Progenitor cell of endocrine pancreas (in vitro differentiated cells): Measurements from ENCODE around the gene OR11H7. TPM values are rescaled to one million over a fixed set of nuclear protein-coding genes. Genes with fewer than 3 reads are reported as not detected.

Experiments
- DNase-seq: peaks from one replicate; pipeline ENCODE4 v3.0.0; 2021; ENCODE audit warnings: low spot score; ENCODE audit not compliant: unreplicated experiment
- H3K27ac Mint-ChIP-seq: 2 replicates; pipeline ENCODE4 v1.8.0; 2021; ENCODE audit warnings: mild to moderate bottlenecking, moderate library complexity, mixed read lengths
- H3K27me3 Mint-ChIP-seq: 2 replicates; pipeline ENCODE4 v1.8.0; 2021; ENCODE audit warnings: mixed read lengths
- H3K36me3 Mint-ChIP-seq: 2 replicates; pipeline ENCODE4 v1.8.0; 2022; ENCODE audit warnings: mixed read lengths; ENCODE audit not compliant: insufficient read depth
- H3K4me1 Mint-ChIP-seq: 2 replicates; pipeline ENCODE4 v1.8.0; 2021; ENCODE audit warnings: low read depth, mixed read lengths
- H3K4me3 Mint-ChIP-seq: 2 replicates; pipeline ENCODE4 v1.8.0; 2021; ENCODE audit warnings: low read depth, mild to moderate bottlenecking, moderate library complexity, mixed read lengths
- H3K9me3 Mint-ChIP-seq: 2 replicates; pipeline ENCODE4 v1.8.0; 2021; ENCODE audit warnings: low read depth, mixed read lengths
- long read RNA-seq: library from polyadenylated mRNA; unstranded; transcript quantifications from one replicate; pipeline ENCODE4 v2.0.0, GENCODE V29; 2020
- total RNA-seq: library from RNA; stranded (reverse); gene quantifications from 2 replicates; pipeline ENCODE4 v1.2.1, GENCODE V29; 2021
- TF ChIP-seq, protein P1 (sequence below): fragments of 200-600 bp; sonication (generic); IDR thresholded peaks from one replicate; pipeline ENCODE4 v1.5.0; 2021; ENCODE audit warnings: antibody characterized with exemption, mild to moderate bottlenecking; ENCODE audit not compliant: unreplicated experiment

Gene OR11H7
- not detected in 2 replicates for total RNA-seq
- long read RNA-seq, result 0 reads

DNA sequence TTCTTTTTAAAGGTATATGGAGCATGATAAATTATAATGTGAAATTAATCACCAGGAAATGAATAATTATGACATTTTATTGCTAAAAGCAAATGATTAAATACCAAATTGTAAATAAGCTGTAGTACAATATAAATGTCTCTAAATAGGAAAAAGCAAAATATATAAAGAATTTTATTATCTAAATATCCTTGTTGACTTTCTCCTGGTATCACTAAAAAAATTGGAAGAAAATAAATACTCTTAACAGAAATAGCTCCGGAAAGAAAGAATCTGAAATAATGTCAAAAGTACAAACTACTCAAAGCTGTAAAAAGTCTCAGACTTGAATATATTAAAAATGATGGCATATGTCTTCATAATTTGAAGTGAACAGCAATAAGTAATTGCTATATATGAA, at the start of gene OR11H7:
Gene OR11H7, plus strand, starts transcription at position 301 of the 400 bp plus-strand sequence.
- H3K9me3 Mint-ChIP-seq, result peaks cover 46% of the 10 kb centered on the region
- H3K27me3 Mint-ChIP-seq, result no peaks in the 10 kb centered on the region
- DNase-seq, result no peak
- H3K36me3 Mint-ChIP-seq, result peaks cover 3% of the 10 kb centered on the region
- H3K4me3 Mint-ChIP-seq, result no peak within 1 kb of the TSS
- H3K4me1 Mint-ChIP-seq, result no peaks in the 10 kb centered on the region
- H3K27ac Mint-ChIP-seq, result no peak within 1 kb of the TSS
- TF ChIP-seq, protein P1, sequence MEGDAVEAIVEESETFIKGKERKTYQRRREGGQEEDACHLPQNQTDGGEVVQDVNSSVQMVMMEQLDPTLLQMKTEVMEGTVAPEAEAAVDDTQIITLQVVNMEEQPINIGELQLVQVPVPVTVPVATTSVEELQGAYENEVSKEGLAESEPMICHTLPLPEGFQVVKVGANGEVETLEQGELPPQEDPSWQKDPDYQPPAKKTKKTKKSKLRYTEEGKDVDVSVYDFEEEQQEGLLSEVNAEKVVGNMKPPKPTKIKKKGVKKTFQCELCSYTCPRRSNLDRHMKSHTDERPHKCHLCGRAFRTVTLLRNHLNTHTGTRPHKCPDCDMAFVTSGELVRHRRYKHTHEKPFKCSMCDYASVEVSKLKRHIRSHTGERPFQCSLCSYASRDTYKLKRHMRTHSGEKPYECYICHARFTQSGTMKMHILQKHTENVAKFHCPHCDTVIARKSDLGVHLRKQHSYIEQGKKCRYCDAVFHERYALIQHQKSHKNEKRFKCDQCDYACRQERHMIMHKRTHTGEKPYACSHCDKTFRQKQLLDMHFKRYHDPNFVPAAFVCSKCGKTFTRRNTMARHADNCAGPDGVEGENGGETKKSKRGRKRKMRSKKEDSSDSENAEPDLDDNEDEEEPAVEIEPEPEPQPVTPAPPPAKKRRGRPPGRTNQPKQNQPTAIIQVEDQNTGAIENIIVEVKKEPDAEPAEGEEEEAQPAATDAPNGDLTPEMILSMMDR, result no peak

DNA sequence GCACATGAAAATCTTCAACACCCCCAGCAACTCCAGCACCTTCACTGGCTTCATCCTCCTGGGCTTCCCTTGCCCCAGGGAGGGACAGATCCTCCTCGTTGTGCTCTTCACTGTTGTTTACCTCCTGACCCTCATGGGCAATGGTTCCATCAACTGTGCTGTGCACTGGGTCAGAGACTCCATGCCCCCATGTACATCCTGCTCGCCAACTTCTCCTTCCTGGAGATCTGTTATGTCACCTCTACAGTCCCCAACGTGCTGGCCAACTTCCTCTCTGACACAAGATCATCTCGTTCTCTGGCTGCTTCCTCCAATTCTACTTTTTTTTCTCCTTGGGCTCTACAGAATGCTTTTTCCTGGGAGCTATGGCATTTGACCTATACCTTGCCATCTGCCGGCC, 49.6 kb upstream of the OR11H7 start:
- TF ChIP-seq, protein P1, result no peak
- peaks cover 59% of the 10 kb centered on the region for H3K9me3 Mint-ChIP-seq
- H3K27me3 Mint-ChIP-seq, result no peaks in the 10 kb centered on the region
- DNase-seq, result no peak
- H3K27ac Mint-ChIP-seq, result no peak overlapping the region
- H3K4me1 Mint-ChIP-seq, result no peaks in the 10 kb centered on the region
- no peak overlapping the region for H3K4me3 Mint-ChIP-seq
- H3K36me3 Mint-ChIP-seq, result no peaks in the 10 kb centered on the region

DNA sequence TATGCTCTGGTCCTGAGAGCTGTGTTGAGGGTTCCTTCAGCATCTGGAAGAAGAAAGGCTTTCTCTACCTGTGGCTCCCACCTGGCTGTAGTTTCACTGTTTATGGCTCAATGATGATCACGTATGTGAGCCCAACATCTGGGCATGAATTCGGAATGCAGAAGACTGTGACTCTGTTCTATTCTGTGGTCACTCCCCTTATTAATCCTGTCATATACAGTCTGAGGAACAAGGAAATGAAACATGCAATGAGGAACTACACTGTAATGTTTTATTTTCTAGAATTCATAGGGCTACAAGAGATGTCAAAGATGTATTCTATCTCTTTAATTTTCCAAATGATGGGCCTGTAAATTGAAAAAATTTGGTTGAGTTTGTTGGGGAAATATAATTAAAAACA, 48.9 kb upstream of the OR11H7 start:
- H3K27ac Mint-ChIP-seq, result no peak overlapping the region
- no peaks in the 10 kb centered on the region for H3K4me1 Mint-ChIP-seq
- H3K27me3 Mint-ChIP-seq, result no peaks in the 10 kb centered on the region
- DNase-seq, result no peak
- H3K9me3 Mint-ChIP-seq, result peaks cover 64% of the 10 kb centered on the region
- H3K4me3 Mint-ChIP-seq, result no peak overlapping the region
- TF ChIP-seq, protein P1, result no peak
- H3K36me3 Mint-ChIP-seq, result no peaks in the 10 kb centered on the region

DNA sequence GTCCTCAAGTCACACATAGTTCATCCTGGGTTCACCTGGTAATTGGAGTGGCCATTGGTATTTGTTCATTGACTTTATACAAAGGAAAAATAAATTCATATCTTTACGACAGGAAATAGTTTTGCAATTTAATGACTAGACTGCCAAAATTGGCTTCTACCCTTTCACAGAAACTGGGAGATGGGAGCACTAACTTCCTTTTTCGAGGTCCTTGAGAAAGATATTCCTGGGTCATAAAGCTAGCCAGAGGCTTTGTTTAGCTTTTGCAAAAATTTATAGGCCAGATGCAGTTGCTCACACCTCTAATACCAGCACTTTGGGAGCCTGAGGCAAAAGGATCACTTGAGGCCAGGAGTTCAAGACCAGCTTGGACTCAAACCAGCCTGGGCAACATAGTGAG, 48.3 kb upstream of the OR11H7 start:
- Mint-ChIP-seq H3K27ac (no peak overlapping the region), H3K36me3 (no peaks in the 10 kb centered on the region)

DNA sequence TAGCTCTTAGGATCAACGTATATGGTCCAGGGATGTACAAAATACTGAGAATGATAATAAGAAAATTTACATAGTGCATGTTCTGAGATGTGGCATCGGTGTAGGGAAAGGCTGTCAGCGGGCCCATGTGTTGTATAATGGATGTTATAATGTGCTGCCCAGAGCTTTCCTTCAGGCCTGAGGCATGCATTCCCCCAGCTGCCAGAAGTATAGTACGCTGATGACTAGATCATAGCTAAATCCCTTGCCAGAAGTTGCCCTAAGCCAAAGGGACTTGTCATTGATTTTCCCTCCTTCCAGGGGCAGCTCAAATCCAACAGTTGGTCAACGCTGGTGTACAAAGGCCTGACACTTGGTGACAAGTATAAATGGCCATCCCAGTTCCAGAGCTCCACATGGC, 44.6 kb upstream of the OR11H7 start:
- H3K36me3 Mint-ChIP-seq, result no peaks in the 10 kb centered on the region
- H3K27me3 Mint-ChIP-seq, result no peaks in the 10 kb centered on the region
- H3K9me3 Mint-ChIP-seq, result peaks cover 71% of the 10 kb centered on the region
- no peak overlapping the region for H3K27ac Mint-ChIP-seq
- TF ChIP-seq, protein P1, result no peak
- H3K4me3 Mint-ChIP-seq, result no peak overlapping the region
- H3K4me1 Mint-ChIP-seq, result no peaks in the 10 kb centered on the region
- no peak for DNase-seq

More for the DNA sequence above, 48.3 kb upstream of the OR11H7 start:
- H3K4me1 Mint-ChIP-seq, result no peaks in the 10 kb centered on the region
- H3K27me3 Mint-ChIP-seq, result no peaks in the 10 kb centered on the region
- H3K9me3 Mint-ChIP-seq, result peaks cover 62% of the 10 kb centered on the region
- no peak for DNase-seq
- H3K4me3 Mint-ChIP-seq, result no peak overlapping the region
- TF ChIP-seq, protein P1, result no peak
